Measurements from ENCODE around the gene FAM234A. TPM values are rescaled to one million over a fixed set of nuclear protein-coding genes. Genes with fewer than 3 reads are reported as not detected.

Gene FAM234A
- total RNA-seq, 1 experiment from 2014 or later: 72.4 TPM

DNA sequence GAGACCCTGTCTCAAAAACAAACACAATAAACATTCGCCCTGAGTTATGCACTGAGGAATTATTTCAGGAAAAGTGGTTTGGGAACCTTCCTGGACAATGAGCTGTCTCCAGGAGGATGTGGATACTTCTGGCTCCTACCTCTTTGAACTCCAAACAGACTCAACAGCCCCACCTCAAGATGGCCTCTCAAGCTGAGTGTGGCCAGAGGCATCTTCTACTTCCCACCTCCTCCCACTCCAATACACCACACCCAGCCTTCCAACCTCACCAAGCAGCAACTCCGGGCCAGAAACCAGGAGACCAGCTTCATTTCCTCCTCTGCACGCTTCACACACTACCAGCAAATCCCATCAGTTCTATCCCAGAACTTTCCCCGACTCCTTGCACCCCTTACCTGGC lies 42.8 kb upstream of the FAM234A start:
- ChIA-PET CTCF (no interaction called here), POLR2A (ENCODE audit: low non-redundant PET) (no interaction called here)
- intact Hi-C loops (cut with micrococcal nuclease; ENCODE audit: unreplicated experiment): no loop called here
- no peak for DNase-seq (ENCODE audit: low spot score)
- H3K27ac ChIP-seq (ENCODE audit: low read depth, low read length, poor library complexity, severe bottlenecking): no peak overlapping the region
- peaks cover 90% of the 10 kb centered on the region for H3K36me3 ChIP-seq (ENCODE audit: insufficient read depth, low read length, poor library complexity, severe bottlenecking)
- no TSS peak for BruUV-seq (replicated peaks)
- TF ChIP-seq CTCF (conservative IDR thresholded peaks at IDR 0.05; ENCODE audit: low read depth, low read length) (no peak), EZH2 (IDR thresholded peaks at IDR 0.05; ENCODE audit: borderline replicate concordance, low read depth, low read length, poor library complexity, severe bottlenecking) (no peak)
- H3K4me3 ChIP-seq (ENCODE audit: low read depth, low read length, poor library complexity, severe bottlenecking): no peak overlapping the region
- no peaks in the 10 kb centered on the region for H3K4me1 ChIP-seq (ENCODE audit: insufficient read depth, low read length, poor library complexity, severe bottlenecking)
- H3K27me3 ChIP-seq (replicated peaks; ENCODE audit: insufficient read depth, low read depth, low read length, poor library complexity): no peaks in the 10 kb centered on the region
- H3K9me3 ChIP-seq (ENCODE audit: low read depth, low read length, poor library complexity, severe bottlenecking): no peaks in the 10 kb centered on the region

- Histone ChIP-seq H3K36me3 (ENCODE audit: insufficient read depth, low read length, poor library complexity, severe bottlenecking) (peaks cover 94% of the 10 kb centered on the region), H3K27ac (ENCODE audit: low read depth, low read length, poor library complexity, severe bottlenecking) (no peak overlapping the region), H3K9me3 (ENCODE audit: low read depth, low read length, poor library complexity, severe bottlenecking) (no peaks in the 10 kb centered on the region), H3K4me1 (ENCODE audit: insufficient read depth, low read length, poor library complexity, severe bottlenecking) (no peaks in the 10 kb centered on the region), H3K4me3 (ENCODE audit: low read depth, low read length, poor library complexity, severe bottlenecking) (no peak overlapping the region), H3K27me3 (replicated peaks; ENCODE audit: insufficient read depth, low read depth, low read length, poor library complexity) (no peaks in the 10 kb centered on the region)
- CTCF ChIA-PET: no interaction called here
- intact Hi-C loops (cut with micrococcal nuclease; ENCODE audit: unreplicated experiment): no loop called here
- TF ChIP-seq CTCF (conservative IDR thresholded peaks at IDR 0.05; ENCODE audit: low read depth, low read length) (no peak), EZH2 (IDR thresholded peaks at IDR 0.05; ENCODE audit: borderline replicate concordance, low read depth, low read length, poor library complexity, severe bottlenecking) (no peak)
- BruUV-seq (replicated peaks): no TSS peak
- POLR2A ChIA-PET (ENCODE audit: low non-redundant PET): interaction anchor here (0.6 kb wide), 1 partner anchor 9 kb away, joined by 18 read pairs; no protein-coding TSS in a partner anchor
- DNase-seq (ENCODE audit: low spot score): no peak
These were observed 41.9 kb upstream of the FAM234A start for GRCh38 chr16:192686-193085.

GRCh38 chr16:193441-193840 lies 41.2 kb upstream of the FAM234A start:
- intact Hi-C loops (cut with micrococcal nuclease; ENCODE audit: unreplicated experiment): no loop called here
- Histone ChIP-seq H3K27me3 (replicated peaks; ENCODE audit: insufficient read depth, low read depth, low read length, poor library complexity) (no peaks in the 10 kb centered on the region), H3K9me3 (ENCODE audit: low read depth, low read length, poor library complexity, severe bottlenecking) (no peaks in the 10 kb centered on the region), H3K36me3 (ENCODE audit: insufficient read depth, low read length, poor library complexity, severe bottlenecking) (peaks cover 96% of the 10 kb centered on the region), H3K4me3 (ENCODE audit: low read depth, low read length, poor library complexity, severe bottlenecking) (no peak overlapping the region), H3K4me1 (ENCODE audit: insufficient read depth, low read length, poor library complexity, severe bottlenecking) (no peaks in the 10 kb centered on the region), H3K27ac (ENCODE audit: low read depth, low read length, poor library complexity, severe bottlenecking) (no peak overlapping the region)
- no TSS peak for BruUV-seq (replicated peaks)
- no peak for TF ChIP-seq EZH2 (IDR thresholded peaks at IDR 0.05; ENCODE audit: borderline replicate concordance, low read depth, low read length, poor library complexity, severe bottlenecking)
- no peak for TF ChIP-seq CTCF (conservative IDR thresholded peaks at IDR 0.05; ENCODE audit: low read depth, low read length)
- ChIA-PET POLR2A (ENCODE audit: low non-redundant PET) (no interaction called here), CTCF (no interaction called here)
- DNase-seq (ENCODE audit: low spot score): no peak

Data from A673 (cell line).